ENCODE measurements around the gene MPPE1.

The MPPE1 gene

DNA sequence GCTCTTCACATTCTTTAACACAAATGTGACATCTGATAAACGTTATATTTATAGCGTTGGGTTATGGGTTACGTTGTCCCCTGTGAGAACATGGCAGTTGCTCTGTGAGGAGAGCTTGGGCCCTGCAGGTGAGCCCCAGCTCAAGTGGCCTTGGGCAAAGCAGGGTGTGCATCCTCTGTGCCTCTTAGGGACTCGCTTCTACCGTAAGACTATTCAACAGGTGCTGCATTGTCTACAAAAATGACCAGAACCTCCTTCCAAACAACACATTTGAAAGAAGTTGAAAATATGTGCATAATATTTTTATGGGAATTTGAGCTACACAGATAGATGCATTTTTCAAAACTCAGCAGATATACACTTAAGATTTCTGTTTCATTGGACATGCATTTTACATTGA lies 73.3 kb downstream of the MPPE1 start:
- no peak overlapping the region for H2AFZ ChIP-seq (ENCODE audit: low read length)
- no peaks in the 10 kb centered on the region for H3K9me3 ChIP-seq (ENCODE audit: low read length)
- no peaks in the 10 kb centered on the region for H3K36me3 ChIP-seq (ENCODE audit: insufficient read depth, low read length)
- H3K4me2 ChIP-seq (ENCODE audit: low read length) = no peak overlapping the region
- H3K4me1 ChIP-seq (ENCODE audit: insufficient read depth, low read length, severe bottlenecking) = no peaks in the 10 kb centered on the region
- H4K20me1 ChIP-seq (ENCODE audit: insufficient read depth, low read length) = no peaks in the 10 kb centered on the region
- TF ChIP-seq EZH2 (IDR thresholded peaks at IDR 0.05; ENCODE audit: borderline replicate concordance, low read length) = no peak
- TF ChIP-seq, protein P1, sequence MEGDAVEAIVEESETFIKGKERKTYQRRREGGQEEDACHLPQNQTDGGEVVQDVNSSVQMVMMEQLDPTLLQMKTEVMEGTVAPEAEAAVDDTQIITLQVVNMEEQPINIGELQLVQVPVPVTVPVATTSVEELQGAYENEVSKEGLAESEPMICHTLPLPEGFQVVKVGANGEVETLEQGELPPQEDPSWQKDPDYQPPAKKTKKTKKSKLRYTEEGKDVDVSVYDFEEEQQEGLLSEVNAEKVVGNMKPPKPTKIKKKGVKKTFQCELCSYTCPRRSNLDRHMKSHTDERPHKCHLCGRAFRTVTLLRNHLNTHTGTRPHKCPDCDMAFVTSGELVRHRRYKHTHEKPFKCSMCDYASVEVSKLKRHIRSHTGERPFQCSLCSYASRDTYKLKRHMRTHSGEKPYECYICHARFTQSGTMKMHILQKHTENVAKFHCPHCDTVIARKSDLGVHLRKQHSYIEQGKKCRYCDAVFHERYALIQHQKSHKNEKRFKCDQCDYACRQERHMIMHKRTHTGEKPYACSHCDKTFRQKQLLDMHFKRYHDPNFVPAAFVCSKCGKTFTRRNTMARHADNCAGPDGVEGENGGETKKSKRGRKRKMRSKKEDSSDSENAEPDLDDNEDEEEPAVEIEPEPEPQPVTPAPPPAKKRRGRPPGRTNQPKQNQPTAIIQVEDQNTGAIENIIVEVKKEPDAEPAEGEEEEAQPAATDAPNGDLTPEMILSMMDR (IDR thresholded peaks at IDR 0.05; ENCODE audit: low read length) = no peak
- H3K9ac ChIP-seq (ENCODE audit: low read length) = no peak overlapping the region
- H3K27me3 ChIP-seq (ENCODE audit: insufficient read depth, low read length) = no peaks in the 10 kb centered on the region
- H3F3A ChIP-seq (ENCODE audit: insufficient read depth, low read length) = no peaks in the 10 kb centered on the region
- no peak overlapping the region for H3K4me3 ChIP-seq (ENCODE audit: low read depth, low read length, poor library complexity, severe bottlenecking)
- H3K27ac ChIP-seq (ENCODE audit: low read depth, low read length, poor library complexity, severe bottlenecking) = no peak overlapping the region
- H3K9me2 ChIP-seq (ENCODE audit: low read depth, low read length) = no peaks in the 10 kb centered on the region
- no peaks in the 10 kb centered on the region for H3K79me2 ChIP-seq (ENCODE audit: insufficient read depth, low read length)

Measured in OCI-LY1 (cell line).